GM10248 (cell line): ENCODE measurements around the gene RNF138.
A peak's percentile ranks its signal among the peaks of the same experiment; 100 is the strongest.

Source experiments
- CTCF ChIA-PET: fragments of 300-600 bp; sonication (Branson Sonifier 250); formaldehyde crosslinking; extraction: SDS; loops from one replicate; lab custom pipeline; 2021; ENCODE audit warnings: antibody characterized with exemption; lab: Yijun Ruan, JAX
- POLR2A ChIA-PET: fragments of 350-650 bp; sonication (Branson Sonifier 250); formaldehyde crosslinking; extraction: SDS; loops from one replicate; lab custom pipeline; 2020; ENCODE audit warnings: antibody characterized with exemption; lab: Yijun Ruan, JAX
- DNase-seq: peaks from one replicate; pipeline ENCODE4 v3.0.0; 2012; ENCODE audit errors: extremely low spot score
- TF ChIP-seq, protein P1 (sequence below): IDR thresholded peaks from 2 replicates; pipeline ENCODE4 v1.5.1; 2012; ENCODE audit warnings: mild to moderate bottlenecking, low read depth; ENCODE audit errors: extremely low read depth, missing control alignments, control extremely low read depth

Gene RNF138

GRCh38 chr18:32057624-32058165 is 34.0 kb upstream of the RNF138 start:
- CTCF ChIA-PET: no interaction called here
- no peak for DNase-seq
- TF ChIP-seq, protein P1, sequence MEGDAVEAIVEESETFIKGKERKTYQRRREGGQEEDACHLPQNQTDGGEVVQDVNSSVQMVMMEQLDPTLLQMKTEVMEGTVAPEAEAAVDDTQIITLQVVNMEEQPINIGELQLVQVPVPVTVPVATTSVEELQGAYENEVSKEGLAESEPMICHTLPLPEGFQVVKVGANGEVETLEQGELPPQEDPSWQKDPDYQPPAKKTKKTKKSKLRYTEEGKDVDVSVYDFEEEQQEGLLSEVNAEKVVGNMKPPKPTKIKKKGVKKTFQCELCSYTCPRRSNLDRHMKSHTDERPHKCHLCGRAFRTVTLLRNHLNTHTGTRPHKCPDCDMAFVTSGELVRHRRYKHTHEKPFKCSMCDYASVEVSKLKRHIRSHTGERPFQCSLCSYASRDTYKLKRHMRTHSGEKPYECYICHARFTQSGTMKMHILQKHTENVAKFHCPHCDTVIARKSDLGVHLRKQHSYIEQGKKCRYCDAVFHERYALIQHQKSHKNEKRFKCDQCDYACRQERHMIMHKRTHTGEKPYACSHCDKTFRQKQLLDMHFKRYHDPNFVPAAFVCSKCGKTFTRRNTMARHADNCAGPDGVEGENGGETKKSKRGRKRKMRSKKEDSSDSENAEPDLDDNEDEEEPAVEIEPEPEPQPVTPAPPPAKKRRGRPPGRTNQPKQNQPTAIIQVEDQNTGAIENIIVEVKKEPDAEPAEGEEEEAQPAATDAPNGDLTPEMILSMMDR: no peak
- POLR2A ChIA-PET: no interaction called here

GRCh38 chr18:32060026-32060425 is 31.6 kb upstream of the RNF138 start:
- POLR2A ChIA-PET: interaction anchor here (0.5 kb wide), 1 partner anchor 32 kb away, joined by 3 read pairs; no protein-coding TSS in a partner anchor

DNA sequence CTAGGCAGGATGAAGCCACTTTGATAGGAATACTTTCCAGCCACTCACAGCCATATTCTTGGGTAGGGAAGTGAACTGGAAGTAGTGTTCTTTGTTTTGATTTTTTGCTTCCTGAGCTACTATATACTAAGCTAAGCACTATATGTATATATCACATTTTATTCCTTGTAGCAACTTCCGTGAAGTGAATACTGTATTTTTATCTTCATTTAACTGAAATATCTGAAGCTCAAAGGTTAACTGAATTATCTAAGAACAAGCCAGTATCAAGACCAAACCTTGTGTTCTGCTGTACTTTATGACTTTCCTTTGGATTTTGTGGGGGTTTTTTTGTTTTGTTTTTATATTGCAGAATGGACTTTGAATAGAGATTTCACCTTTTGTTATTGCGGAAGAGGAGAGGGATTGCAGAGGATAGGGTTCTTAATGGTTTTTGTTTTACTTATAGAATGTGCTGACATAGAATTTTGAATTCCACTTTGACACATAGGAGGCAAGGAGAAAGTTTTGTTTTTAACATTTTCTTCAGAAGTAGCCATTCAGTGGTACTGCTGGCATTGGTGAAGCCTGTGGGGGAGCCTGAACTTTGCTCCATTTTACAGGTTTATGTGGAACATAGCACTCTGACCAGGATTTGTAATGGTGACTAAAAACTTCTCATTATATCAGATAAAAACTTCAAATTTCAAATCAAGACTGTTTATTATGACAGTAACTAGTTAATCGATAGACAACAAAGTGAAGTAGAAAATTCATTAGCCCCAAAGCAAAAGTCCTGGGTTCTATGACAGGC is 24.1 kb upstream of the RNF138 start:
- DNase-seq: no peak
- TF ChIP-seq, protein P1: no peak
- ChIA-PET CTCF (interaction anchor here (1.2 to 1.4 kb wide), 3 partner anchors 19 to 90 kb away, joined by 3 read pairs; no protein-coding TSS in a partner anchor), POLR2A (no interaction called here)

More at GRCh38 chr18:32060026-32060425, 31.6 kb upstream of the RNF138 start:
- CTCF ChIA-PET: interaction anchor here (1.0 to 1.1 kb wide), 3 partner anchors 9 to 25 kb away, joined by 3 to 4 read pairs (median 4); no protein-coding TSS in a partner anchor
- TF ChIP-seq, protein P1: no peak
- DNase-seq: no peak

DNA sequence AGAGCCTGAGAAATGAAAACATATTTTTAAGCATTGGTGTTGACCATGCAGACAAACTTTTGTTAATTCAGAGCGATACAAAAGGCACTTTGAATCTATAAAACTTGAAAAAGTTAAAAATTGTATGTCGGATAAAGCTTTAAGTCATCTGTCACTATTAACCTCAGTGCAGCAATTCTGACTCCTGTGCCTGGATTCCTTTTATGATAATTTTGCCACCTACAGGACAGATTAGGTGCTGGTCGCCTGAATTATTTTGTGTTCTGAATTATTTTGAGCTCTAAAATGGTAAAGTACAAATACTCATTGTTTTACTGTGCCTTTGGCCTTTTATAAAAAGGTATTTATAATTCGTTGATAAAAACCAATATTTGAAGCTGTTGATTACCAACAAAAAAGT is 19.4 kb upstream of the RNF138 start:
- TF ChIP-seq, protein P1: peak; percentile 31
- ChIA-PET POLR2A (interaction anchor here (0.6 kb wide), 1 partner anchor 26 kb away, joined by 6 read pairs; no protein-coding TSS in a partner anchor), CTCF (interaction anchor here (0.6 to 2.1 kb wide), 17 partner anchors 10 to 347 kb away, joined by 3 to 12 read pairs (median 4); partner anchors contain the start of genes RNF138 and TRAPPC8)
- DNase-seq: peak; percentile 24

GRCh38 chr18:32074206-32074605 is 17.5 kb upstream of the RNF138 start:
- ChIA-PET POLR2A (no interaction called here), CTCF (interaction anchor here (1.1 to 1.2 kb wide), 2 partner anchors 11 kb away, joined by 3 to 4 read pairs; no protein-coding TSS in a partner anchor)
- TF ChIP-seq, protein P1: no peak
- no peak for DNase-seq

- CTCF ChIA-PET: no interaction called here
Measured at GRCh38 chr18:32078845-32079244, 12.8 kb upstream of the RNF138 start.

More at GRCh38 chr18:32078845-32079244, 12.8 kb upstream of the RNF138 start:
- POLR2A ChIA-PET: no interaction called here
- TF ChIP-seq, protein P1: no peak
- DNase-seq: no peak
